ENCODE data around the gene AFF3.

Gene AFF3

GRCh38 chr2:99863903-99864270, 278.5 kb downstream of the AFF3 start:
- no peak for DNase-seq (ENCODE audit: low read depth in 2 of 3, low spot score in 1 of 3)

GRCh38 chr2:99863236-99863902, 279.0 kb downstream of the AFF3 start:
- DNase-seq (ENCODE audit: low read depth in 2 of 3, low spot score in 1 of 3), result no peak

GRCh38 chr2:99862566-99862965, 279.8 kb downstream of the AFF3 start:
- no peak for DNase-seq (ENCODE audit: low read depth in 2 of 3, low spot score in 1 of 3)

GRCh38 chr2:99861376-99861760, 281.0 kb downstream of the AFF3 start:
- no peak for DNase-seq (ENCODE audit: low read depth in 2 of 3, low spot score in 1 of 3)

- DNase-seq (ENCODE audit: low read depth in 2 of 3, low spot score in 1 of 3), result no peak
These were observed 281.5 kb downstream of the AFF3 start for GRCh38 chr2:99860720-99861375.

GRCh38 chr2:99858951-99859596, 283.3 kb downstream of the AFF3 start:
- no peak for DNase-seq (ENCODE audit: low read depth in 2 of 3, low spot score in 1 of 3)

GRCh38 chr2:99857867-99858444, 284.4 kb downstream of the AFF3 start:
- DNase-seq (ENCODE audit: low read depth in 2 of 3, low spot score in 1 of 3), result no peak

GRCh38 chr2:99857372-99857771, 285.0 kb downstream of the AFF3 start:
- no peak for DNase-seq (ENCODE audit: low read depth in 2 of 3, low spot score in 1 of 3)

GRCh38 chr2:99856119-99856518, 286.3 kb downstream of the AFF3 start:
- no peak for DNase-seq (ENCODE audit: low read depth in 2 of 3, low spot score in 1 of 3)

- no peak for DNase-seq (ENCODE audit: low read depth in 2 of 3, low spot score in 1 of 3)
These were observed 288.0 kb downstream of the AFF3 start for GRCh38 chr2:99854236-99854852.

- DNase-seq (ENCODE audit: low read depth in 2 of 3, low spot score in 1 of 3), result no peak
These were observed 289.4 kb downstream of the AFF3 start for GRCh38 chr2:99852956-99853355.

- no peak for DNase-seq (ENCODE audit: low read depth in 2 of 3, low spot score in 1 of 3)
These were observed 289.9 kb downstream of the AFF3 start for GRCh38 chr2:99852376-99852934.

- no peak for DNase-seq (ENCODE audit: low read depth in 2 of 3, low spot score in 1 of 3)
These were observed 290.6 kb downstream of the AFF3 start for GRCh38 chr2:99851811-99852210.

- no peak for DNase-seq (ENCODE audit: low read depth in 2 of 3, low spot score in 1 of 3)
These were observed 291.3 kb downstream of the AFF3 start for GRCh38 chr2:99851089-99851488.

GRCh38 chr2:99850084-99850710, 292.2 kb downstream of the AFF3 start:
- no peak for DNase-seq (ENCODE audit: low read depth in 2 of 3, low spot score in 1 of 3)

GRCh38 chr2:99846462-99847107, 295.8 kb downstream of the AFF3 start:
- DNase-seq (ENCODE audit: low read depth in 2 of 3, low spot score in 1 of 3), result no peak

- DNase-seq (ENCODE audit: low read depth in 2 of 3, low spot score in 1 of 3), result no peak
These were observed 297.1 kb downstream of the AFF3 start for GRCh38 chr2:99845296-99845695.

GRCh38 chr2:99842451-99842850, 299.9 kb downstream of the AFF3 start:
- no peak for DNase-seq (ENCODE audit: low read depth in 2 of 3, low spot score in 1 of 3)

- no peak for DNase-seq (ENCODE audit: low read depth in 2 of 3, low spot score in 1 of 3)
These were observed 300.6 kb downstream of the AFF3 start for GRCh38 chr2:99841749-99842148.

- no peak for DNase-seq (ENCODE audit: low read depth in 2 of 3, low spot score in 1 of 3)
These were observed 301.6 kb downstream of the AFF3 start for GRCh38 chr2:99840831-99841230.
